ENCODE measurements around the gene OR5V1.
"Not testable (repeated sequence)": the region's sequence is repeated elsewhere in the genome, so short reads cannot be mapped to it uniquely, and the experiment has no call there.

Gene OR5V1

GRCh38 chr6:29368765-29369164 lies at the start of gene OR5V1:
Gene OR5V1 (minus strand): TSS chr6:29368865. CDS start chr6:29356195, 12,670 bp downstream.
- TF ChIP-seq POLR2A (IDR thresholded peaks at IDR 0.05; ENCODE audit: low read length) = no peak
- no peak for TF ChIP-seq GATA1 (IDR thresholded peaks at IDR 0.05; ENCODE audit: low read depth, low read length)
- DNase-seq = no peak

GRCh38 chr6:29414588-29414987 lies 45.9 kb upstream of the OR5V1 start, which contains the start of gene OR12D1:
Gene OR12D1 (plus strand): TSS chr6:29414928.
- no peak for DNase-seq
- TF ChIP-seq POLR2A (IDR thresholded peaks at IDR 0.05; ENCODE audit: low read length) (no peak), GATA1 (IDR thresholded peaks at IDR 0.05; ENCODE audit: low read depth, low read length) (no peak)

- DNase-seq = no peak
- TF ChIP-seq GATA1 (IDR thresholded peaks at IDR 0.05; ENCODE audit: low read depth, low read length) (no peak), POLR2A (IDR thresholded peaks at IDR 0.05; ENCODE audit: low read length) (no peak)
Measured at GRCh38 chr6:29403801-29404200, 35.1 kb upstream of the OR5V1 start.

GRCh38 chr6:29399525-29399924 lies 30.9 kb upstream of the OR5V1 start:
- DNase-seq = peak in 1 of 2 experiments; percentile 17
- TF ChIP-seq GATA1 (IDR thresholded peaks at IDR 0.05; ENCODE audit: low read depth, low read length) = no peak
- TF ChIP-seq POLR2A (IDR thresholded peaks at IDR 0.05; ENCODE audit: low read length) = no peak

- no peak for DNase-seq
- no peak for TF ChIP-seq GATA1 (IDR thresholded peaks at IDR 0.05; ENCODE audit: low read depth, low read length)
- TF ChIP-seq POLR2A (IDR thresholded peaks at IDR 0.05; ENCODE audit: low read length) = no peak
Measured at GRCh38 chr6:29395331-29395730, 26.7 kb upstream of the OR5V1 start, which contains the start of gene OR12D2. Gene OR12D2 (plus strand): TSS chr6:29395631. CDS start chr6:29396700, 1,069 bp downstream.

GRCh38 chr6:29388533-29388932 lies 19.9 kb upstream of the OR5V1 start:
- DNase-seq = no peak
- TF ChIP-seq POLR2A (IDR thresholded peaks at IDR 0.05; ENCODE audit: low read length) (no peak), GATA1 (IDR thresholded peaks at IDR 0.05; ENCODE audit: low read depth, low read length) (no peak)

- peak; percentile 16 to 32 for DNase-seq
- TF ChIP-seq POLR2A (IDR thresholded peaks at IDR 0.05; ENCODE audit: low read length) (no peak), GATA1 (IDR thresholded peaks at IDR 0.05; ENCODE audit: low read depth, low read length) (no peak)
Measured at GRCh38 chr6:29376003-29376402, 7.3 kb upstream of the OR5V1 start.

GRCh38 chr6:29375191-29375590 lies 6.5 kb upstream of the OR5V1 start, which contains the start of gene OR12D3:
Gene OR12D3 (minus strand): TSS chr6:29375291. CDS start chr6:29375287, 4 bp downstream.
- TF ChIP-seq GATA1 (IDR thresholded peaks at IDR 0.05; ENCODE audit: low read depth, low read length) = no peak
- TF ChIP-seq POLR2A (IDR thresholded peaks at IDR 0.05; ENCODE audit: low read length) = no peak
- DNase-seq = no peak

GRCh38 chr6:29355603-29356002 lies 13.1 kb downstream of the OR5V1 start:
- no peak for TF ChIP-seq GATA1 (IDR thresholded peaks at IDR 0.05; ENCODE audit: low read depth, low read length)
- TF ChIP-seq POLR2A (IDR thresholded peaks at IDR 0.05; ENCODE audit: low read length) = no peak
- DNase-seq = no peak

- no peak for DNase-seq
- no peak for TF ChIP-seq POLR2A (IDR thresholded peaks at IDR 0.05; ENCODE audit: low read length)
- TF ChIP-seq GATA1 (IDR thresholded peaks at IDR 0.05; ENCODE audit: low read depth, low read length) = no peak
Measured at GRCh38 chr6:29354980-29355379, 13.7 kb downstream of the OR5V1 start.

- not testable (repeated sequence) for DNase-seq
Measured at GRCh38 chr6:29349348-29349747, 19.3 kb downstream of the OR5V1 start.

- no peak for DNase-seq
- TF ChIP-seq POLR2A (IDR thresholded peaks at IDR 0.05; ENCODE audit: low read length) = no peak
- no peak for TF ChIP-seq GATA1 (IDR thresholded peaks at IDR 0.05; ENCODE audit: low read depth, low read length)
Measured at GRCh38 chr6:29345380-29345779, 23.3 kb downstream of the OR5V1 start.

GRCh38 chr6:29336269-29336668 lies 32.4 kb downstream of the OR5V1 start:
- TF ChIP-seq POLR2A (IDR thresholded peaks at IDR 0.05; ENCODE audit: low read length) (no peak), GATA1 (IDR thresholded peaks at IDR 0.05; ENCODE audit: low read depth, low read length) (no peak)
- DNase-seq = no peak

GRCh38 chr6:29332676-29333075 lies 36.0 kb downstream of the OR5V1 start:
- DNase-seq = no peak
- no peak for TF ChIP-seq GATA1 (IDR thresholded peaks at IDR 0.05; ENCODE audit: low read depth, low read length)
- TF ChIP-seq POLR2A (IDR thresholded peaks at IDR 0.05; ENCODE audit: low read length) = no peak

GRCh38 chr6:29325777-29326176 lies 42.9 kb downstream of the OR5V1 start:
- no peak for DNase-seq
- no peak for TF ChIP-seq POLR2A (IDR thresholded peaks at IDR 0.05; ENCODE audit: low read length)
- no peak for TF ChIP-seq GATA1 (IDR thresholded peaks at IDR 0.05; ENCODE audit: low read depth, low read length)

- DNase-seq = not testable (repeated sequence)
Measured at GRCh38 chr6:29323332-29323731, 45.3 kb downstream of the OR5V1 start.
